ENCODE measurements around the gene UBR1. TPM values are rescaled to one million over a fixed set of nuclear protein-coding genes. Genes with fewer than 3 reads are reported as not detected.
"Not testable (repeated sequence)": the region's sequence is repeated elsewhere in the genome, so short reads cannot be mapped to it uniquely, and the experiment has no call there.

UBR1 gene
- total RNA-seq, 1 experiment from 2014 or later, result 30.8 TPM

GRCh38 chr15:42908538-42908937 is 197.3 kb downstream of the UBR1 start:
- POLR2A ChIA-PET (ENCODE audit: low non-redundant PET), result no interaction called here
- BruUV-seq (replicated peaks), result no TSS peak
- no peak for DNase-seq (ENCODE audit: low spot score)

GRCh38 chr15:42903388-42904324 is 202.2 kb downstream of the UBR1 start:
- Histone ChIP-seq H3K9me3 (ENCODE audit: low read depth, low read length, poor library complexity, severe bottlenecking) (no peaks in the 10 kb centered on the region), H3K36me3 (ENCODE audit: insufficient read depth, low read length, poor library complexity, severe bottlenecking) (no peaks in the 10 kb centered on the region), H3K4me1 (ENCODE audit: insufficient read depth, low read length, poor library complexity, severe bottlenecking) (no peaks in the 10 kb centered on the region), H3K27ac (ENCODE audit: low read depth, low read length, poor library complexity, severe bottlenecking) (no peak overlapping the region), H3K4me3 (ENCODE audit: low read depth, low read length, poor library complexity, severe bottlenecking) (no peak overlapping the region), H3K27me3 (replicated peaks; ENCODE audit: insufficient read depth, low read depth, low read length, poor library complexity) (no peaks in the 10 kb centered on the region)
- no peak for DNase-seq (ENCODE audit: low spot score)
- ChIA-PET POLR2A (ENCODE audit: low non-redundant PET) (no interaction called here), CTCF (no interaction called here)
- no TSS peak for BruUV-seq (replicated peaks)
- TF ChIP-seq CTCF (conservative IDR thresholded peaks at IDR 0.05; ENCODE audit: low read depth, low read length) (no peak), EZH2 (IDR thresholded peaks at IDR 0.05; ENCODE audit: borderline replicate concordance, low read depth, low read length, poor library complexity, severe bottlenecking) (no peak)
- intact Hi-C loops (cut with micrococcal nuclease; ENCODE audit: unreplicated experiment), result no loop called here

More at GRCh38 chr15:42908538-42908937, 197.3 kb downstream of the UBR1 start:
- CTCF ChIA-PET, result no interaction called here
- Histone ChIP-seq H3K36me3 (ENCODE audit: insufficient read depth, low read length, poor library complexity, severe bottlenecking) (no peaks in the 10 kb centered on the region), H3K27ac (ENCODE audit: low read depth, low read length, poor library complexity, severe bottlenecking) (no peak overlapping the region), H3K27me3 (replicated peaks; ENCODE audit: insufficient read depth, low read depth, low read length, poor library complexity) (no peaks in the 10 kb centered on the region), H3K4me1 (ENCODE audit: insufficient read depth, low read length, poor library complexity, severe bottlenecking) (peaks cover 2% of the 10 kb centered on the region), H3K9me3 (ENCODE audit: low read depth, low read length, poor library complexity, severe bottlenecking) (no peaks in the 10 kb centered on the region), H3K4me3 (ENCODE audit: low read depth, low read length, poor library complexity, severe bottlenecking) (no peak overlapping the region)
- no peak for TF ChIP-seq CTCF (conservative IDR thresholded peaks at IDR 0.05; ENCODE audit: low read depth, low read length)
- no peak for TF ChIP-seq EZH2 (IDR thresholded peaks at IDR 0.05; ENCODE audit: borderline replicate concordance, low read depth, low read length, poor library complexity, severe bottlenecking)
- intact Hi-C loops (cut with micrococcal nuclease; ENCODE audit: unreplicated experiment), result no loop called here

- H3K4me1 ChIP-seq (ENCODE audit: insufficient read depth, low read length, poor library complexity, severe bottlenecking); DNase-seq (ENCODE audit: low spot score); H3K36me3 ChIP-seq (ENCODE audit: insufficient read depth, low read length, poor library complexity, severe bottlenecking); intact Hi-C loops (cut with micrococcal nuclease; ENCODE audit: unreplicated experiment); H3K27ac ChIP-seq (ENCODE audit: low read depth, low read length, poor library complexity, severe bottlenecking); BruUV-seq (replicated peaks); H3K9me3 ChIP-seq (ENCODE audit: low read depth, low read length, poor library complexity, severe bottlenecking); POLR2A ChIA-PET (ENCODE audit: low non-redundant PET); H3K4me3 ChIP-seq (ENCODE audit: low read depth, low read length, poor library complexity, severe bottlenecking); H3K27me3 ChIP-seq (replicated peaks; ENCODE audit: insufficient read depth, low read depth, low read length, poor library complexity); CTCF ChIA-PET: not testable (repeated sequence)
These were observed 211.9 kb downstream of the UBR1 start for GRCh38 chr15:42893911-42894310.

Other genes starting within 250 kb of the UBR1 start
- gene TTBK2, start 185.3 kb downstream of the UBR1 start, total RNA-seq (2021), result 14.9 and 15.8 TPM in 2 replicates
- 2.8 and 5.4 TPM in 2 replicates for gene TMEM62, start 27.5 kb upstream of the UBR1 start, total RNA-seq (2021)
- 16.7 and 22.1 TPM in 2 replicates for gene CCNDBP1, start 79.4 kb upstream of the UBR1 start, total RNA-seq (2021)
- gene EPB42, start 115.0 kb upstream of the UBR1 start, total RNA-seq (2021), result not detected in 2 replicates
- gene TGM5, start 160.9 kb upstream of the UBR1 start, total RNA-seq (2021), result not detected in 2 replicates
- gene TGM7, start 196.2 kb upstream of the UBR1 start, total RNA-seq (2021), result not detected in 2 replicates
- 14.3 and 17.2 TPM in 2 replicates for gene LCMT2, start 224.5 kb upstream of the UBR1 start, total RNA-seq (2021)

All from A673 (cell line).